HCT116 (cell line): ENCODE measurements around the gene SYNJ2. TPM values are rescaled to one million over a fixed set of nuclear protein-coding genes. Genes with fewer than 3 reads are reported as not detected.
A peak's percentile ranks its signal among the peaks of the same experiment; 100 is the strongest.
"Not testable (repeated sequence)": the region's sequence is repeated elsewhere in the genome, so short reads cannot be mapped to it uniquely, and the experiment has no call there.

Experiments used
- ATAC-seq: fragments of 200-7000 bp; cut with Tn5 transposase; 2 replicates; pipeline ENCODE4 v1.9.1; 2020; ENCODE audit warnings: mild to moderate bottlenecking, moderate library complexity
- BruUV-seq: library from RNA; stranded (reverse); fragments of 400-500 nt; replicated peaks from 2 replicates; lab custom pipeline; 2021; lab: Mats Ljungman, UMichigan
- CTCF ChIA-PET: fragments of 300-600 bp; sonication (Branson Sonifier 250); formaldehyde crosslinking; loops from one replicate; lab custom pipeline; 2021; ENCODE audit warnings: antibody characterized with exemption; lab: Charles Lee
- POLR2A ChIA-PET: fragments of 300-600, 350-600 bp; sonication (Branson Sonifier 250); formaldehyde crosslinking; loops from one replicate; lab custom pipeline; 2021; ENCODE audit warnings: antibody characterized with exemption; lab: Charles Lee
- RAD21 ChIA-PET, 2 experiments: fragments of 300-600 bp; sonication (Branson Sonifier 250); formaldehyde crosslinking; loops; one replicate each; lab custom pipeline; 2023; ENCODE audit warnings: low total read pairs in 2 of 2; ENCODE audit not compliant: uncharacterized antibody in 2 of 2, unreplicated experiment in 2 of 2, low non-redundant PET in 1 of 2; lab: Charles Lee
- DNase-seq: peaks from one replicate; pipeline ENCODE4 v3.0.0-alpha.2; 2010; ENCODE audit warnings: low read depth, low spot score
- H2AFZ ChIP-seq: fragments of 200-600 bp; shearing (Covaris generic), sonication (generic); 2 replicates; pipeline ENCODE4 v1.6.1; 2017; ENCODE audit warnings: low read depth, mixed run types, mixed read lengths, antibody characterized with exemption, low read length; ENCODE audit not compliant: poor library complexity, severe bottlenecking
- H3K27ac ChIP-seq: 2 replicates; pipeline ENCODE4 v1.5.1; 2012; ENCODE audit warnings: low read depth, low read length
- H3K27me3 ChIP-seq: fragments of 200-600 bp; sonication (generic); 2 replicates; pipeline ENCODE4 v1.6.1; 2016; ENCODE audit warnings: mixed run types, low read length, mixed read lengths; ENCODE audit not compliant: insufficient read depth
- H3K36me3 ChIP-seq, 2 experiments: fragments of 200-500 bp in 1 of 2; fragments of 200-600 bp in 1 of 2; sonication (Bioruptor generic) in 1 of 2; sonication (generic) in 1 of 2; 2 replicates each; pipeline versions ENCODE4 v1.5.1 to v1.6.1; 2014 to 2016; ENCODE audit warnings: low read length in 2 of 2, inconsistent platforms in 1 of 2, mixed read lengths in 1 of 2, mixed run types in 1 of 2; ENCODE audit not compliant: insufficient read depth in 2 of 2, control insufficient read depth in 1 of 2
- H3K4me1 ChIP-seq, 2 experiments: fragments of 200-600 bp in 1 of 2; sonication (generic) in 1 of 2; 2 replicates each; pipeline versions ENCODE4 v1.5.1 to v1.6.1; 2012 to 2017; ENCODE audit warnings: low read length in 2 of 2, inconsistent platforms in 1 of 2, mild to moderate bottlenecking in 1 of 2, mixed read lengths in 1 of 2, mixed run types in 1 of 2, moderate library complexity in 1 of 2; ENCODE audit not compliant: insufficient read depth in 2 of 2, control insufficient read depth in 1 of 2
- H3K4me2 ChIP-seq: fragments of 200-600 bp; sonication (generic); 2 replicates; pipeline ENCODE4 v1.6.1; 2017; ENCODE audit warnings: mixed run types, low read length, mixed read lengths
- H3K4me3 ChIP-seq, 2 experiments: fragments of 200-600 bp in 1 of 2; sonication (generic) in 1 of 2; replicated peaks in 1 of 2; 2 replicates each; pipeline ENCODE4 v1.5.1; 2011 to 2016; ENCODE audit warnings: low read length in 2 of 2, control low read depth in 1 of 2, low read depth in 1 of 2, mild to moderate bottlenecking in 1 of 2, mixed read lengths in 1 of 2, mixed run types in 1 of 2
- H3K79me2 ChIP-seq: fragments of 200-600 bp; sonication (generic); 2 replicates; pipeline ENCODE4 v1.6.1; 2017; ENCODE audit warnings: mild to moderate bottlenecking, mixed run types, low read length, moderate library complexity, mixed read lengths; ENCODE audit not compliant: insufficient read depth
- H3K9ac ChIP-seq: fragments of 200-600 bp; sonication (generic); 2 replicates; pipeline ENCODE4 v1.6.1; 2016; ENCODE audit warnings: low read length, mixed read lengths
- H3K9me2 ChIP-seq: fragments of 200-600 bp; sonication (generic), shearing (Covaris generic); 2 replicates; pipeline ENCODE4 v1.6.1; 2017; ENCODE audit warnings: mixed run types, mild to moderate bottlenecking, moderate library complexity; ENCODE audit not compliant: insufficient read depth
- H3K9me3 ChIP-seq, 2 experiments: fragments of 200-500 bp in 1 of 2; fragments of 200-600 bp in 1 of 2; sonication (Bioruptor generic) in 1 of 2; sonication (generic) in 1 of 2; 2 replicates each; pipeline ENCODE4 v1.6.1; 2014 to 2017; ENCODE audit warnings: low read length in 2 of 2, mixed read lengths in 2 of 2, inconsistent platforms in 1 of 2, low read depth in 1 of 2, mild to moderate bottlenecking in 1 of 2, mixed run types in 1 of 2, moderate library complexity in 1 of 2; ENCODE audit not compliant: control insufficient read depth in 1 of 2, insufficient read depth in 1 of 2
- H4K20me1 ChIP-seq: fragments of 200-600 bp; sonication (generic), shearing (Covaris generic); 2 replicates; pipeline ENCODE4 v1.6.1; 2017; ENCODE audit warnings: mixed run types, mild to moderate bottlenecking, moderate library complexity; ENCODE audit not compliant: insufficient read depth
- CEBPB ChIP-seq: IDR thresholded peaks from 2 replicates; pipeline ENCODE4 v1.6.1; 2012; ENCODE audit warnings: low read depth
- CTCF ChIP-seq, 3 experiments: fragments of 200-600 bp in 1 of 3; sonication (generic) in 1 of 3; IDR thresholded peaks in 2 of 3; conservative IDR thresholded peaks in 1 of 3; 2 replicates each; pipeline ENCODE4 v1.5.1; 2012 to 2017; ENCODE audit warnings: low read depth in 2 of 3, low read length in 2 of 3, antibody characterized with exemption in 1 of 3, borderline replicate concordance in 1 of 3, control low read depth in 1 of 3, mild to moderate bottlenecking in 1 of 3, mixed read lengths in 1 of 3, mixed run types in 1 of 3, moderate library complexity in 1 of 3; ENCODE audit not compliant: insufficient read depth in 1 of 3
- EGR1 ChIP-seq: IDR thresholded peaks from 2 replicates; pipeline ENCODE4 v1.6.1; 2012; ENCODE audit warnings: low read depth
- ELF1 ChIP-seq: IDR thresholded peaks from 2 replicates; pipeline ENCODE4 v1.6.1; 2012; ENCODE audit warnings: low read depth, borderline replicate concordance
- EZH2 ChIP-seq: fragments of 200-600 bp; sonication (generic); IDR thresholded peaks from 2 replicates; pipeline ENCODE4 v1.6.1; 2017; ENCODE audit warnings: antibody characterized with exemption, mixed run types
- POLR2A ChIP-seq: IDR thresholded peaks from 2 replicates; pipeline ENCODE4 v1.7.0; 2011; ENCODE audit warnings: borderline replicate concordance; ENCODE audit not compliant: insufficient read depth, insufficient read length; ENCODE audit errors: extremely low read depth
- RAD21 ChIP-seq: IDR thresholded peaks from 2 replicates; pipeline ENCODE4 v1.6.1; 2012; ENCODE audit warnings: low read depth, mild to moderate bottlenecking
- SIN3A ChIP-seq: IDR thresholded peaks from 2 replicates; pipeline ENCODE4 v1.6.1; 2012; ENCODE audit warnings: low read depth
- SRF ChIP-seq: IDR thresholded peaks from 2 replicates; pipeline ENCODE4 v1.6.1; 2012; ENCODE audit warnings: low read depth
- intact Hi-C: fragments of 100-400 bp; cut with micrococcal nuclease; formaldehyde crosslinking; loops from 2 replicates; pipeline ENCODE4 v1.10.0; 2022
- total RNA-seq: library from RNA; stranded (reverse); gene quantifications from one replicate; pipeline ENCODE4 v1.2.1, GENCODE V29; 2021; ENCODE audit not compliant: unreplicated experiment

SYNJ2 gene
- total RNA-seq, 1 experiment from 2014 or later: 23.9 TPM

GRCh38 chr6:157946053-157946617 lies 35.5 kb upstream of the SYNJ2 start:
- H3K9me3 ChIP-seq: no peaks in the 10 kb centered on the region; a peak in 1 of 4 replicates
- no peak overlapping the region for H3K4me3 ChIP-seq
- ChIA-PET CTCF (no interaction called here), RAD21 (no interaction called here), POLR2A (no interaction called here)
- no peak overlapping the region for H3K4me2 ChIP-seq
- H3K36me3 ChIP-seq: peaks cover 12 to 21% of the 10 kb centered on the region in 2 experiments; a peak in 3 of 4 replicates
- H4K20me1 ChIP-seq: no peaks in the 10 kb centered on the region
- no peak overlapping the region for H3K9ac ChIP-seq
- no peaks in the 10 kb centered on the region for H3K4me1 ChIP-seq
- ATAC-seq (no peak), DNase-seq (no peak)
- no TSS peak for BruUV-seq
- H3K9me2 ChIP-seq: no peaks in the 10 kb centered on the region
- no peak overlapping the region for H2AFZ ChIP-seq
- H3K27ac ChIP-seq: no peak overlapping the region
- no peaks in the 10 kb centered on the region for H3K27me3 ChIP-seq
- TF ChIP-seq SRF (no peak), EGR1 (no peak), EZH2 (no peak), RAD21 (no peak), SIN3A (no peak)
- TF ChIP-seq, all 23 proteins: peak for 0
- intact Hi-C loops: loop anchor here (5.0 to 10.0 kb wide), 3 partner anchors 184 to 631 kb away; no protein-coding TSS in a partner anchor
- H3K79me2 ChIP-seq: no peaks in the 10 kb centered on the region

GRCh38 chr6:157946865-157947532 lies 34.7 kb upstream of the SYNJ2 start:
- Histone ChIP-seq H4K20me1 (no peaks in the 10 kb centered on the region), H3K27me3 (no peaks in the 10 kb centered on the region), H3K9me2 (no peaks in the 10 kb centered on the region), H3K9me3 (no peaks in the 10 kb centered on the region; a peak in 1 of 4 replicates), H3K4me1 (no peaks in the 10 kb centered on the region), H3K27ac (no peak overlapping the region), H3K36me3 (peaks cover 12 to 13% of the 10 kb centered on the region in 2 experiments; a peak in 2 of 4 replicates), H3K4me3 (no peak overlapping the region), H3K9ac (no peak overlapping the region), H3K79me2 (no peaks in the 10 kb centered on the region), H2AFZ (no peak overlapping the region), H3K4me2 (no peak overlapping the region)
- ChIA-PET RAD21 (no interaction called here), POLR2A (no interaction called here), CTCF (no interaction called here)
- DNase-seq: no peak
- BruUV-seq: no TSS peak
- ATAC-seq: peak; percentile 81
- intact Hi-C loops: loop anchor here (5.0 to 10.0 kb wide), 3 partner anchors 185 to 632 kb away; no protein-coding TSS in a partner anchor
- TF ChIP-seq CTCF (IDR thresholded peaks at IDR 0.05 in 2 of 3, conservative IDR thresholded peaks at IDR 0.05 in 1 of 3; ENCODE audit: borderline replicate concordance in 1 of 3, insufficient read depth in 1 of 3, low read depth in 2 of 3, low read length in 2 of 3): peak; percentile 40 to 57 (median 55); a peak in 5 of 6 replicates
- TF ChIP-seq ELF1: no peak
- peak; percentile 72 for TF ChIP-seq RAD21
- no peak for TF ChIP-seq SRF
- TF ChIP-seq POLR2A: no peak
- no peak for TF ChIP-seq CEBPB
- no peak for TF ChIP-seq SIN3A

- DNase-seq, ATAC-seq, RAD21 ChIA-PET, H3K79me2 ChIP-seq, CTCF ChIA-PET, H3K27me3 ChIP-seq, H3K4me3 ChIP-seq, POLR2A ChIA-PET, BruUV-seq, H3K9me3 ChIP-seq, H4K20me1 ChIP-seq, H3K9ac ChIP-seq, H3K27ac ChIP-seq, H3K9me2 ChIP-seq, H3K4me2 ChIP-seq, H3K36me3 ChIP-seq, H2AFZ ChIP-seq: not testable (repeated sequence)
- intact Hi-C loops: loop anchor here (10.0 kb wide), 1 partner anchor 286 kb away; no protein-coding TSS in a partner anchor
- H3K4me1 ChIP-seq: peaks cover 12 to 30% of the 10 kb centered on the region in 2 experiments; a peak in 3 of 4 replicates
These were observed 30.8 kb upstream of the SYNJ2 start for GRCh38 chr6:157950899-157951298.
